ENCODE measurements around the gene VAV2. TPM values are rescaled to one million over a fixed set of nuclear protein-coding genes. Genes with fewer than 3 reads are reported as not detected.

The VAV2 gene
- total and polyA plus RNA-seq, 9 of the 15 experiments (the other 6 are each of a cell fraction or from before 2014, with no cell fraction given) = 0.01 to 2.7 (median 1.0) TPM; not detected in 1

DNA sequence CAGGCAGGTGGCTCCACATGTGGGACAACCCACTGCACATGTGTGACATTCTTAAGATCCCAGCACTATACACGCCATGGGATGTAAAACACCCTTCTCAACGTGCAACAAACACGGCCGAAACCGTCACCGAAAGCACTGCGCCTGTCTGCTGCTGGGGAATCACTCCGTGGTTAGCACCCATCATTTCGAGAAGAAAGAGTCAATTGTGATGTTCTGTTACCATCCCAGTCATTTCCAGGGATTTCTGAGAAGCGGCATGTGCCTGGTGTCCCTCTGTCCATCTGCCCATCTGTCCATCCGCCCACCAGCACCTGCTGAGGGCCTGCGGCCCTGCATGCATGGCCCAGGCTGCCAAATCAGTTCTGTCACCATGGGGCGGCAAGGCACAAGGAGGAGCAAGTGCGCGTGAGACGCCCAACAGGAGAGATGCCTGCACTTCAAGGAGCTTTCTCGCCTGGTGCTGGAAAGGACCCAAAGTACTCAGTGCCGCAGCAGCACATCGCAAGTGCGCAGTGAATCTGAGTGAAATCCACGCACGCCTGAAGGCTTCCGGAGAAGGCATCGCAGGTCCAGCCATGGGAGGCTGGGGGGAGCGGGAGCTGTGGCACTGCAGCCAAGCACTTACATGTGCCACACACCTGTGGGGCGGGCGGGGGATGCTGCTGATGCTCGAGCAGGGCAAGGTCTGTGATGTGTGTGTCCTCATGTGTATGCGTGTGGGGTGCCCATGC is 38.0 kb downstream of the VAV2 start (continued):
- TF ChIP-seq, protein P1, sequence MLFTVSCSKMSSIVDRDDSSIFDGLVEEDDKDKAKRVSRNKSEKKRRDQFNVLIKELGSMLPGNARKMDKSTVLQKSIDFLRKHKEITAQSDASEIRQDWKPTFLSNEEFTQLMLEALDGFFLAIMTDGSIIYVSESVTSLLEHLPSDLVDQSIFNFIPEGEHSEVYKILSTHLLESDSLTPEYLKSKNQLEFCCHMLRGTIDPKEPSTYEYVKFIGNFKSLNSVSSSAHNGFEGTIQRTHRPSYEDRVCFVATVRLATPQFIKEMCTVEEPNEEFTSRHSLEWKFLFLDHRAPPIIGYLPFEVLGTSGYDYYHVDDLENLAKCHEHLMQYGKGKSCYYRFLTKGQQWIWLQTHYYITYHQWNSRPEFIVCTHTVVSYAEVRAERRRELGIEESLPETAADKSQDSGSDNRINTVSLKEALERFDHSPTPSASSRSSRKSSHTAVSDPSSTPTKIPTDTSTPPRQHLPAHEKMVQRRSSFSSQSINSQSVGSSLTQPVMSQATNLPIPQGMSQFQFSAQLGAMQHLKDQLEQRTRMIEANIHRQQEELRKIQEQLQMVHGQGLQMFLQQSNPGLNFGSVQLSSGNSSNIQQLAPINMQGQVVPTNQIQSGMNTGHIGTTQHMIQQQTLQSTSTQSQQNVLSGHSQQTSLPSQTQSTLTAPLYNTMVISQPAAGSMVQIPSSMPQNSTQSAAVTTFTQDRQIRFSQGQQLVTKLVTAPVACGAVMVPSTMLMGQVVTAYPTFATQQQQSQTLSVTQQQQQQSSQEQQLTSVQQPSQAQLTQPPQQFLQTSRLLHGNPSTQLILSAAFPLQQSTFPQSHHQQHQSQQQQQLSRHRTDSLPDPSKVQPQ (CRISPR knock-in tag; IDR thresholded peaks at IDR 0.05; ENCODE audit: borderline replicate concordance) = no peak
- TF ChIP-seq HDAC3 (IDR thresholded peaks at IDR 0.05; ENCODE audit: borderline replicate concordance, partially characterized antibody) (no peak), BRCA1 (IDR thresholded peaks at IDR 0.05) (no peak), BRCA1 (CRISPR knock-in tag; IDR thresholded peaks at IDR 0.05) (no peak), CBX8 (IDR thresholded peaks at IDR 0.05; ENCODE audit: borderline replicate concordance, extremely low read depth, low read depth, low read length, poor library complexity, severe bottlenecking) (no peak), SOX6 (IDR thresholded peaks at IDR 0.05) (no peak), BDP1 (IDR thresholded peaks at IDR 0.05; ENCODE audit: insufficient read depth, insufficient read length) (no peak)

DNA sequence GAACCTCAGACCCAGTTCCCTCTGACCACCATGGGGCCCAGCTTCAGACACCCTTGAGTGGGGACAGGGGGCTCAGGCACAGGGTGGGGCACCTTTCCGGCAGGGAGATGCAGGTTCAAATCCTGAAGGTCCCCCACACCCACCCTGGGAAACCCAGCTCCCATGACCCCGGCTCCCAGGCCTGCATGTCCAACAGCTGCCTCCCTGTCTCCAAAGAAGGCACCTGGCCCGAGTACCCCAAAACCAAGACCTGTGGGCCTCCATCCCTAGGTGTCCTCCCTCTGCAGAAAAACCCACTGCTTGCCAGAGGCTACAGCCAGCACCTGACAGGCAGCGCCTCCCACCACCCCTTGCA is 38.5 kb downstream of the VAV2 start:
- ATAC-seq (no peak), FAIRE-seq (no peak), DNase-seq (ENCODE audit: extremely low read depth in 1 of 4, low spot score in 3 of 4) (no peak)
- CTCF ChIA-PET (ENCODE audit: low intra/inter-chr PET ratio) = no interaction called here
- Histone ChIP-seq H3K4me2 (ENCODE audit: insufficient read depth, low read length) (no peak overlapping the region), H3K36me3 (ENCODE audit: control insufficient read depth, insufficient read depth, low read length) (no peaks in the 10 kb centered on the region), H3K4me1 (replicated peaks in 1 of 2; ENCODE audit: control insufficient read depth in 2 of 2, insufficient read depth in 2 of 2, low read length in 2 of 2) (peaks cover 0 to 15% of the 10 kb centered on the region in 2 experiments; a peak in 2 of 5 replicates), H3K79me2 (ENCODE audit: control insufficient read depth, insufficient read depth, low read length) (no peaks in the 10 kb centered on the region), H3K9me3 (replicated peaks; ENCODE audit: control insufficient read depth, insufficient read depth, low read depth, low read length) (no peaks in the 10 kb centered on the region), H3K4me3 (no peak overlapping the region), H4K20me1 (replicated peaks; ENCODE audit: control insufficient read depth, insufficient read depth, low read length) (peaks cover 17% of the 10 kb centered on the region), H3K27me3 (ENCODE audit: control insufficient read depth in 2 of 2, insufficient read depth in 2 of 2, low read length in 2 of 2) (peaks cover 12 to 58% of the 10 kb centered on the region in 2 experiments; a peak in 4 of 5 replicates), H3K9me1 (ENCODE audit: control insufficient read depth, insufficient read depth, low read length) (peaks cover 7% of the 10 kb centered on the region), H3K27ac (ENCODE audit: extremely low read depth, low read depth, low read length) (no peak overlapping the region), H2AFZ (ENCODE audit: low read depth, low read length) (no peak overlapping the region), H3K9ac (ENCODE audit: insufficient read depth in 1 of 2, low read depth in 2 of 2, low read length in 2 of 2) (no peak overlapping the region)
- BruUV-seq (replicated peaks) = no TSS peak
- intact Hi-C loops (cut with micrococcal nuclease) (no loop called here), in situ Hi-C loops (cut with MboI) (no loop called here)
- WGBS (ENCODE audit: insufficient coverage, low coverage, missing lambda C conversion rate) = 0% methylated on average over 3 of the region's 4 CpGs
- POLR2A ChIA-PET = no interaction called here
- TF ChIP-seq, protein P2, sequence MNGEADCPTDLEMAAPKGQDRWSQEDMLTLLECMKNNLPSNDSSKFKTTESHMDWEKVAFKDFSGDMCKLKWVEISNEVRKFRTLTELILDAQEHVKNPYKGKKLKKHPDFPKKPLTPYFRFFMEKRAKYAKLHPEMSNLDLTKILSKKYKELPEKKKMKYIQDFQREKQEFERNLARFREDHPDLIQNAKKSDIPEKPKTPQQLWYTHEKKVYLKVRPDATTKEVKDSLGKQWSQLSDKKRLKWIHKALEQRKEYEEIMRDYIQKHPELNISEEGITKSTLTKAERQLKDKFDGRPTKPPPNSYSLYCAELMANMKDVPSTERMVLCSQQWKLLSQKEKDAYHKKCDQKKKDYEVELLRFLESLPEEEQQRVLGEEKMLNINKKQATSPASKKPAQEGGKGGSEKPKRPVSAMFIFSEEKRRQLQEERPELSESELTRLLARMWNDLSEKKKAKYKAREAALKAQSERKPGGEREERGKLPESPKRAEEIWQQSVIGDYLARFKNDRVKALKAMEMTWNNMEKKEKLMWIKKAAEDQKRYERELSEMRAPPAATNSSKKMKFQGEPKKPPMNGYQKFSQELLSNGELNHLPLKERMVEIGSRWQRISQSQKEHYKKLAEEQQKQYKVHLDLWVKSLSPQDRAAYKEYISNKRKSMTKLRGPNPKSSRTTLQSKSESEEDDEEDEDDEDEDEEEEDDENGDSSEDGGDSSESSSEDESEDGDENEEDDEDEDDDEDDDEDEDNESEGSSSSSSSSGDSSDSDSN (IDR thresholded peaks at IDR 0.05; ENCODE audit: borderline replicate concordance in 1 of 2, low read depth in 2 of 2, low read length in 2 of 2) = no peak
- TF ChIP-seq, protein P3, sequence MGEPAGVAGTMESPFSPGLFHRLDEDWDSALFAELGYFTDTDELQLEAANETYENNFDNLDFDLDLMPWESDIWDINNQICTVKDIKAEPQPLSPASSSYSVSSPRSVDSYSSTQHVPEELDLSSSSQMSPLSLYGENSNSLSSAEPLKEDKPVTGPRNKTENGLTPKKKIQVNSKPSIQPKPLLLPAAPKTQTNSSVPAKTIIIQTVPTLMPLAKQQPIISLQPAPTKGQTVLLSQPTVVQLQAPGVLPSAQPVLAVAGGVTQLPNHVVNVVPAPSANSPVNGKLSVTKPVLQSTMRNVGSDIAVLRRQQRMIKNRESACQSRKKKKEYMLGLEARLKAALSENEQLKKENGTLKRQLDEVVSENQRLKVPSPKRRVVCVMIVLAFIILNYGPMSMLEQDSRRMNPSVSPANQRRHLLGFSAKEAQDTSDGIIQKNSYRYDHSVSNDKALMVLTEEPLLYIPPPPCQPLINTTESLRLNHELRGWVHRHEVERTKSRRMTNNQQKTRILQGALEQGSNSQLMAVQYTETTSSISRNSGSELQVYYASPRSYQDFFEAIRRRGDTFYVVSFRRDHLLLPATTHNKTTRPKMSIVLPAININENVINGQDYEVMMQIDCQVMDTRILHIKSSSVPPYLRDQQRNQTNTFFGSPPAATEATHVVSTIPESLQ (CRISPR knock-in tag; IDR thresholded peaks at IDR 0.05) = no peak

Measured in K562 (cell line).